ENCODE data around the gene APH1A. TPM values are rescaled to one million over a fixed set of nuclear protein-coding genes. Genes with fewer than 3 reads are reported as not detected.

The APH1A gene
- total and polyA plus RNA-seq, 10 of the 15 experiments (the other 5 are each of a cell fraction or from before 2014, with no cell fraction given): 6.7 to 130 (median 87.7) TPM

DNA sequence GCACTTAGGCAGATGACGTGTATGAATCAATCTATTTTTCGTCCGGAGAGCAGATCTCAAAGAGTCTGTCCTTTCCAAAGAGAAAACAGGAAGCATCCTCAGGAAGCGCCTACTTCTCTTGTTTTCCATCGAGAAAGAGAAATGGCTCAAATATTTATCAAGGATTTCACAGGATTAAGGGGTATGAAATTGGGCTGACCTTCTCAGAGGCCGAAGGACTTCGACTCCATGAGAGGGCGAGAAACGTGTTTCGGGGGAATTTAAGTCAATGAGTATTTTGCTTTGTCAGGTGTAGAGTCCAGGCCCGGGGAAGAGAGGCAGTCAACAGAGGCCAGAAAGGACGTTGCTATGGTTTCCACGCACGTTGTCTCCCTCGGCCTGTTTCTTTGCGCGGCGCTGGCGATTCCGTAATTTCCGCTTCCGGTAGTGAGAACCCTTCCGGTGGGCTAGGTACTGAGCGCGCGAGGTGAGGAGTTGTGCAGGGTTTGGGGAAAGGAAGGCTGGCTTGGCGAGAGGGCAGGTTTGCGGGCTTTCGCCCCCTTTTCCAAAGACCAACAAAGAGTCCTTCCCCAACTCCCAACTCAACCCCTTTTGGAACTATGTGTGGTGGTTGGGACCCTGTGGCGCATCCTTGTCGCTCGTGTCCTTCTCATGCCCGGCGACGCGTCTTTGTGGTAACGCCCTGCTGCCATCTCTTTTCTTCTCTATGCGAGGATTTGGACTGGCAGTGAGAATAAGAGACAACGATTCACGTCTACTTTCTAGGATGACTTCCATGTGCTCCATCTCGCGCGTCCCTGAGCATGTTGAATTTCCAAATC lies 24.8 kb upstream of the APH1A start, which contains the start of gene MRPS21 (continued):
- TF ChIP-seq, protein P1, sequence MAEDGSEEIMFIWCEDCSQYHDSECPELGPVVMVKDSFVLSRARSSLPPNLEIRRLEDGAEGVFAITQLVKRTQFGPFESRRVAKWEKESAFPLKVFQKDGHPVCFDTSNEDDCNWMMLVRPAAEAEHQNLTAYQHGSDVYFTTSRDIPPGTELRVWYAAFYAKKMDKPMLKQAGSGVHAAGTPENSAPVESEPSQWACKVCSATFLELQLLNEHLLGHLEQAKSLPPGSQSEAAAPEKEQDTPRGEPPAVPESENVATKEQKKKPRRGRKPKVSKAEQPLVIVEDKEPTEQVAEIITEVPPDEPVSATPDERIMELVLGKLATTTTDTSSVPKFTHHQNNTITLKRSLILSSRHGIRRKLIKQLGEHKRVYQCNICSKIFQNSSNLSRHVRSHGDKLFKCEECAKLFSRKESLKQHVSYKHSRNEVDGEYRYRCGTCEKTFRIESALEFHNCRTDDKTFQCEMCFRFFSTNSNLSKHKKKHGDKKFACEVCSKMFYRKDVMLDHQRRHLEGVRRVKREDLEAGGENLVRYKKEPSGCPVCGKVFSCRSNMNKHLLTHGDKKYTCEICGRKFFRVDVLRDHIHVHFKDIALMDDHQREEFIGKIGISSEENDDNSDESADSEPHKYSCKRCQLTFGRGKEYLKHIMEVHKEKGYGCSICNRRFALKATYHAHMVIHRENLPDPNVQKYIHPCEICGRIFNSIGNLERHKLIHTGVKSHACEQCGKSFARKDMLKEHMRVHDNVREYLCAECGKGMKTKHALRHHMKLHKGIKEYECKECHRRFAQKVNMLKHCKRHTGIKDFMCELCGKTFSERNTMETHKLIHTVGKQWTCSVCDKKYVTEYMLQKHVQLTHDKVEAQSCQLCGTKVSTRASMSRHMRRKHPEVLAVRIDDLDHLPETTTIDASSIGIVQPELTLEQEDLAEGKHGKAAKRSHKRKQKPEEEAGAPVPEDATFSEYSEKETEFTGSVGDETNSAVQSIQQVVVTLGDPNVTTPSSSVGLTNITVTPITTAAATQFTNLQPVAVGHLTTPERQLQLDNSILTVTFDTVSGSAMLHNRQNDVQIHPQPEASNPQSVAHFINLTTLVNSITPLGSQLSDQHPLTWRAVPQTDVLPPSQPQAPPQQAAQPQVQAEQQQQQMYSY (CRISPR knock-in tag; IDR thresholded peaks at IDR 0.05): no peak
- TF ChIP-seq TBL1XR1 (IDR thresholded peaks at IDR 0.05; ENCODE audit: low read depth, low read length): no peak
- peak; percentile 71; the same call in 1 of the 2 replicates for TF ChIP-seq TAF1 (IDR thresholded peaks at IDR 0.05; ENCODE audit: borderline replicate concordance, low read depth, low read length)
- no peak for TF ChIP-seq NRF1 (conservative IDR thresholded peaks at IDR 0.05; ENCODE audit: low read depth, low read length)
- no peak for TF ChIP-seq TCF7 (IDR thresholded peaks at IDR 0.05; ENCODE audit: borderline replicate concordance)
- no peak; the same call in 1 of the 2 replicates for TF ChIP-seq CHD2 (IDR thresholded peaks at IDR 0.05; ENCODE audit: borderline replicate concordance, low read depth, low read length)
- TF ChIP-seq DPF2 (IDR thresholded peaks at IDR 0.05): 0 out of 2 replicates have a peak, but pooled peaks have one; percentile 22
- no peak for TF ChIP-seq NFYA (IDR thresholded peaks at IDR 0.05; ENCODE audit: borderline replicate concordance, low read depth, low read length)
- no peak for TF ChIP-seq BCL11A (IDR thresholded peaks at IDR 0.05; ENCODE audit: low read depth, low read length)
- TF ChIP-seq, protein P2, sequence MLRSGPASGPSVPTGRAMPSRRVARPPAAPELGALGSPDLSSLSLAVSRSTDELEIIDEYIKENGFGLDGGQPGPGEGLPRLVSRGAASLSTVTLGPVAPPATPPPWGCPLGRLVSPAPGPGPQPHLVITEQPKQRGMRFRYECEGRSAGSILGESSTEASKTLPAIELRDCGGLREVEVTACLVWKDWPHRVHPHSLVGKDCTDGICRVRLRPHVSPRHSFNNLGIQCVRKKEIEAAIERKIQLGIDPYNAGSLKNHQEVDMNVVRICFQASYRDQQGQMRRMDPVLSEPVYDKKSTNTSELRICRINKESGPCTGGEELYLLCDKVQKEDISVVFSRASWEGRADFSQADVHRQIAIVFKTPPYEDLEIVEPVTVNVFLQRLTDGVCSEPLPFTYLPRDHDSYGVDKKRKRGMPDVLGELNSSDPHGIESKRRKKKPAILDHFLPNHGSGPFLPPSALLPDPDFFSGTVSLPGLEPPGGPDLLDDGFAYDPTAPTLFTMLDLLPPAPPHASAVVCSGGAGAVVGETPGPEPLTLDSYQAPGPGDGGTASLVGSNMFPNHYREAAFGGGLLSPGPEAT (IDR thresholded peaks at IDR 0.05; ENCODE audit: low read depth): peak; percentile 80
- TF ChIP-seq, protein P3, sequence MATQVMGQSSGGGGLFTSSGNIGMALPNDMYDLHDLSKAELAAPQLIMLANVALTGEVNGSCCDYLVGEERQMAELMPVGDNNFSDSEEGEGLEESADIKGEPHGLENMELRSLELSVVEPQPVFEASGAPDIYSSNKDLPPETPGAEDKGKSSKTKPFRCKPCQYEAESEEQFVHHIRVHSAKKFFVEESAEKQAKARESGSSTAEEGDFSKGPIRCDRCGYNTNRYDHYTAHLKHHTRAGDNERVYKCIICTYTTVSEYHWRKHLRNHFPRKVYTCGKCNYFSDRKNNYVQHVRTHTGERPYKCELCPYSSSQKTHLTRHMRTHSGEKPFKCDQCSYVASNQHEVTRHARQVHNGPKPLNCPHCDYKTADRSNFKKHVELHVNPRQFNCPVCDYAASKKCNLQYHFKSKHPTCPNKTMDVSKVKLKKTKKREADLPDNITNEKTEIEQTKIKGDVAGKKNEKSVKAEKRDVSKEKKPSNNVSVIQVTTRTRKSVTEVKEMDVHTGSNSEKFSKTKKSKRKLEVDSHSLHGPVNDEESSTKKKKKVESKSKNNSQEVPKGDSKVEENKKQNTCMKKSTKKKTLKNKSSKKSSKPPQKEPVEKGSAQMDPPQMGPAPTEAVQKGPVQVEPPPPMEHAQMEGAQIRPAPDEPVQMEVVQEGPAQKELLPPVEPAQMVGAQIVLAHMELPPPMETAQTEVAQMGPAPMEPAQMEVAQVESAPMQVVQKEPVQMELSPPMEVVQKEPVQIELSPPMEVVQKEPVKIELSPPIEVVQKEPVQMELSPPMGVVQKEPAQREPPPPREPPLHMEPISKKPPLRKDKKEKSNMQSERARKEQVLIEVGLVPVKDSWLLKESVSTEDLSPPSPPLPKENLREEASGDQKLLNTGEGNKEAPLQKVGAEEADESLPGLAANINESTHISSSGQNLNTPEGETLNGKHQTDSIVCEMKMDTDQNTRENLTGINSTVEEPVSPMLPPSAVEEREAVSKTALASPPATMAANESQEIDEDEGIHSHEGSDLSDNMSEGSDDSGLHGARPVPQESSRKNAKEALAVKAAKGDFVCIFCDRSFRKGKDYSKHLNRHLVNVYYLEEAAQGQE (IDR thresholded peaks at IDR 0.05; ENCODE audit: low read depth, low read length): no peak
- TF ChIP-seq YBX1 (IDR thresholded peaks at IDR 0.05): no peak
- peak; percentile 37; the same call in 1 of the 2 replicates for TF ChIP-seq GATAD2B (conservative IDR thresholded peaks at IDR 0.05; ENCODE audit: low read depth)
- no peak for TF ChIP-seq ZNF24 (IDR thresholded peaks at IDR 0.05)
- no peak for TF ChIP-seq SMARCA5 (IDR thresholded peaks at IDR 0.05)
- TF ChIP-seq, protein P4, sequence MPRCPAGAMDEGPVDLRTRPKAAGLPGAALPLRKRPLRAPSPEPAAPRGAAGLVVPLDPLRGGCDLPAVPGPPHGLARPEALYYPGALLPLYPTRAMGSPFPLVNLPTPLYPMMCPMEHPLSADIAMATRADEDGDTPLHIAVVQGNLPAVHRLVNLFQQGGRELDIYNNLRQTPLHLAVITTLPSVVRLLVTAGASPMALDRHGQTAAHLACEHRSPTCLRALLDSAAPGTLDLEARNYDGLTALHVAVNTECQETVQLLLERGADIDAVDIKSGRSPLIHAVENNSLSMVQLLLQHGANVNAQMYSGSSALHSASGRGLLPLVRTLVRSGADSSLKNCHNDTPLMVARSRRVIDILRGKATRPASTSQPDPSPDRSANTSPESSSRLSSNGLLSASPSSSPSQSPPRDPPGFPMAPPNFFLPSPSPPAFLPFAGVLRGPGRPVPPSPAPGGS (IDR thresholded peaks at IDR 0.05; ENCODE audit: borderline replicate concordance, insufficient read depth, low read depth, low read length, poor library complexity, severe bottlenecking): no peak
- TF ChIP-seq TCF3 (IDR thresholded peaks at IDR 0.05; ENCODE audit: borderline replicate concordance, insufficient read depth, low read depth, low read length): no peak
- TF ChIP-seq TCF12 (IDR thresholded peaks at IDR 0.05; ENCODE audit: low read depth, low read length): no peak
